Caco-2 (cell line): ENCODE results near the gene OSBP. TPM values are rescaled to one million over a fixed set of nuclear protein-coding genes. Genes with fewer than 3 reads are reported as not detected.

ENCODE experiments used
- BruUV-seq: library from RNA; stranded (reverse); fragments of 400-500 nt; replicated peaks from 2 replicates; lab custom pipeline; 2021; lab: Mats Ljungman, UMichigan
- CTCF ChIA-PET: fragments of 300-600 bp; sonication (Branson Sonifier 250); formaldehyde crosslinking; loops from one replicate; lab custom pipeline; 2022; ENCODE audit warnings: antibody characterized with exemption; lab: Charles Lee
- POLR2A ChIA-PET: fragments of 300-600 bp; sonication (Branson Sonifier 250); formaldehyde crosslinking; loops from one replicate; lab custom pipeline; 2022; ENCODE audit warnings: antibody characterized with exemption; lab: Charles Lee
- DNase-seq, 2 experiments: peaks; one replicate each; pipeline versions ENCODE4 v3.0.0 to v3.0.0-alpha.2; 2020 to 2022
- H3K27me3 ChIP-seq: replicated peaks from 2 replicates; pipeline ENCODE4 v1.6.0; 2011; ENCODE audit warnings: low read length; ENCODE audit not compliant: control insufficient read depth, insufficient read depth
- H3K36me3 ChIP-seq: 2 replicates; pipeline ENCODE4 v1.5.1; 2011; ENCODE audit warnings: low read length; ENCODE audit not compliant: control insufficient read depth, insufficient read depth
- H3K4me1 ChIP-seq: fragments of 250-450 bp; sonication (Bioruptor Pico); 2 replicates; pipeline ENCODE4 v1.5.1; 2020; ENCODE audit warnings: mild to moderate bottlenecking
- H3K4me3 ChIP-seq: 2 replicates; pipeline ENCODE4 v1.5.1; 2011; ENCODE audit warnings: low read depth, mild to moderate bottlenecking, control low read depth, low read length
- H3K9me3 ChIP-seq: fragments of 250-450 bp; sonication (Bioruptor Pico); 2 replicates; pipeline ENCODE4 v1.5.1; 2020; ENCODE audit warnings: mild to moderate bottlenecking, moderate library complexity
- H3K27ac Mint-ChIP-seq: one replicate; pipeline ENCODE4 v1.8.0; 2022; ENCODE audit warnings: mixed read lengths; ENCODE audit not compliant: unreplicated experiment
- H3K27me3 Mint-ChIP-seq: one replicate; pipeline ENCODE4 v1.8.0; 2022; ENCODE audit warnings: mixed read lengths; ENCODE audit not compliant: insufficient read depth, unreplicated experiment
- H3K36me3 Mint-ChIP-seq: one replicate; pipeline ENCODE4 v1.8.0; 2022; ENCODE audit warnings: mild to moderate bottlenecking, mixed read lengths; ENCODE audit not compliant: insufficient read depth, unreplicated experiment
- H3K4me1 Mint-ChIP-seq: one replicate; pipeline ENCODE4 v1.8.0; 2022; ENCODE audit warnings: low read depth, mixed read lengths; ENCODE audit not compliant: unreplicated experiment
- H3K4me3 Mint-ChIP-seq: one replicate; pipeline ENCODE4 v1.8.0; 2022; ENCODE audit warnings: mild to moderate bottlenecking, moderate library complexity, mixed read lengths; ENCODE audit not compliant: unreplicated experiment
- H3K9me3 Mint-ChIP-seq: one replicate; pipeline ENCODE4 v1.8.0; 2022; ENCODE audit warnings: mixed read lengths; ENCODE audit not compliant: unreplicated experiment
- CTCF ChIP-seq, 2 experiments: fragments of 200-600 bp in 1 of 2; IDR thresholded peaks; 1 replicate in 1 of 2; 2 replicates in 1 of 2; pipeline versions ENCODE4 v1.5.1 to v1.8.0; 2011 to 2022; ENCODE audit warnings: antibody characterized with exemption in 1 of 2, control low read depth in 1 of 2, inconsistent platforms in 1 of 2, low read depth in 1 of 2, low read length in 1 of 2, mild to moderate bottlenecking in 1 of 2, moderate library complexity in 1 of 2; ENCODE audit not compliant: insufficient read depth in 1 of 2, severe bottlenecking in 1 of 2, unreplicated experiment in 1 of 2
- intact Hi-C: fragments of 100-400 bp; cut with micrococcal nuclease; formaldehyde crosslinking; loops from one replicate; pipeline ENCODE4 v1.10.0; 2022; ENCODE audit not compliant: unreplicated experiment
- total RNA-seq: library from RNA; stranded (reverse); gene quantifications from 2 replicates; pipeline ENCODE4 v1.2.3, GENCODE V29; 2022

Gene OSBP
- total RNA-seq, 1 experiment from 2014 or later = 67.5 TPM

GRCh38 chr11:59560290-59560701, 55.3 kb downstream of the OSBP start:
- Histone ChIP-seq H3K36me3 (no peaks in the 10 kb centered on the region), H3K27me3 (no peaks in the 10 kb centered on the region), H3K4me1 (peaks cover 13% of the 10 kb centered on the region), H3K9me3 (no peaks in the 10 kb centered on the region), H3K4me3 (peak overlapping the region; percentile 64)
- no TSS peak for BruUV-seq
- H3K4me1 Mint-ChIP-seq = peaks cover 21% of the 10 kb centered on the region
- H3K27me3 Mint-ChIP-seq = no peaks in the 10 kb centered on the region
- TF ChIP-seq CTCF (IDR thresholded peaks at IDR 0.05; ENCODE audit: insufficient read depth in 1 of 2, low read depth in 1 of 2, low read length in 1 of 2, severe bottlenecking in 1 of 2, unreplicated experiment in 1 of 2) = no peak
- H3K4me3 Mint-ChIP-seq = peak overlapping the region; percentile 75
- intact Hi-C loops = no loop called here
- peak overlapping the region; percentile 74 for H3K27ac Mint-ChIP-seq
- no peaks in the 10 kb centered on the region for H3K9me3 Mint-ChIP-seq
- DNase-seq = peak; percentile 80 to 88
- ChIA-PET POLR2A (interaction anchor here (0.6 to 1.4 kb wide), 3 partner anchors 9 to 109 kb away, joined by 3 to 16 read pairs (median 4); partner anchors contain the start of gene PATL1), CTCF (interaction anchor here (1.1 to 1.5 kb wide), 2 partner anchors 8 to 23 kb away, joined by 4 read pairs; no protein-coding TSS in a partner anchor)
- peaks cover 50% of the 10 kb centered on the region for H3K36me3 Mint-ChIP-seq

- no peak for TF ChIP-seq CTCF (IDR thresholded peaks at IDR 0.05; ENCODE audit: insufficient read depth in 1 of 2, low read depth in 1 of 2, low read length in 1 of 2, severe bottlenecking in 1 of 2, unreplicated experiment in 1 of 2)
- H3K4me1 ChIP-seq = peaks cover 13% of the 10 kb centered on the region
- H3K4me1 Mint-ChIP-seq = peaks cover 21% of the 10 kb centered on the region
- H3K36me3 ChIP-seq = no peaks in the 10 kb centered on the region
- no TSS peak for BruUV-seq
- H3K4me3 Mint-ChIP-seq = peak overlapping the region; percentile 75
- ChIA-PET POLR2A (interaction anchor here (1.4 kb wide), 1 partner anchor 109 kb away, joined by 16 read pairs; the partner anchor contains the start of gene PATL1), CTCF (interaction anchor here (1.1 to 1.5 kb wide), 2 partner anchors 8 to 23 kb away, joined by 4 read pairs; no protein-coding TSS in a partner anchor)
- intact Hi-C loops = loop anchor here (10.0 kb wide), 1 partner anchor 385 kb away; the partner anchor contains the start of gene DTX4
- no peaks in the 10 kb centered on the region for H3K27me3 Mint-ChIP-seq
- H3K9me3 ChIP-seq = no peaks in the 10 kb centered on the region
- H3K36me3 Mint-ChIP-seq = peaks cover 50% of the 10 kb centered on the region
- no peaks in the 10 kb centered on the region for H3K9me3 Mint-ChIP-seq
- H3K4me3 ChIP-seq = no peak overlapping the region
- DNase-seq = no peak
- no peaks in the 10 kb centered on the region for H3K27me3 ChIP-seq
- peak overlapping the region; percentile 74 for H3K27ac Mint-ChIP-seq
Observed at GRCh38 chr11:59559886-59560285, 55.7 kb downstream of the OSBP start.

GRCh38 chr11:59558270-59558643, 57.3 kb downstream of the OSBP start:
- H3K4me3 Mint-ChIP-seq = peak overlapping the region; percentile 78
- intact Hi-C loops = loop anchor here (10.0 kb wide), 1 partner anchor 383 kb away; the partner anchor contains the start of gene DTX4
- DNase-seq = no peak
- Histone ChIP-seq H3K27me3 (no peaks in the 10 kb centered on the region), H3K36me3 (no peaks in the 10 kb centered on the region), H3K4me1 (peaks cover 13% of the 10 kb centered on the region), H3K4me3 (no peak overlapping the region), H3K9me3 (no peaks in the 10 kb centered on the region)
- no TSS peak for BruUV-seq
- peaks cover 21% of the 10 kb centered on the region for H3K4me1 Mint-ChIP-seq
- TF ChIP-seq CTCF (IDR thresholded peaks at IDR 0.05; ENCODE audit: insufficient read depth in 1 of 2, low read depth in 1 of 2, low read length in 1 of 2, severe bottlenecking in 1 of 2, unreplicated experiment in 1 of 2) = no peak
- peak overlapping the region; percentile 91 for H3K27ac Mint-ChIP-seq
- no peaks in the 10 kb centered on the region for H3K9me3 Mint-ChIP-seq
- H3K36me3 Mint-ChIP-seq = peaks cover 50% of the 10 kb centered on the region
- ChIA-PET CTCF (interaction anchor here (1.2 kb wide), 1 partner anchor 9 kb away, joined by 3 read pairs; no protein-coding TSS in a partner anchor), POLR2A (no interaction called here)
- no peaks in the 10 kb centered on the region for H3K27me3 Mint-ChIP-seq
